Upper lobe of left lung (tissue), 4 donors: Measurements from ENCODE around the gene PCSK6.

ENCODE experiments used
- CTCF ChIP-seq, 6 experiments: fragments of 450-650 bp in 4 of 6; fragments of 200-600 bp in 2 of 6; sonication (generic) in 2 of 6; IDR thresholded peaks; one replicate each; pipeline ENCODE4 v1.5.1; 2016 to 2019; ENCODE audit warnings: antibody characterized with exemption in 6 of 6
- EP300 ChIP-seq, 4 donors: sonication (generic); formaldehyde crosslinking; IDR thresholded peaks; one replicate each; pipeline ENCODE4 v1.5.1; 2017; ENCODE audit warnings: antibody characterized with exemption in 4 of 4, control low read depth in 2 of 4
- POLR2A ChIP-seq, 4 donors: fragments of 450-650 bp; IDR thresholded peaks; one replicate each; pipeline ENCODE4 v1.5.1; 2016 to 2017; ENCODE audit warnings: antibody characterized with exemption in 4 of 4, mild to moderate bottlenecking in 2 of 4
- POLR2AphosphoS5 ChIP-seq, 2 donors: sonication (generic); formaldehyde crosslinking; IDR thresholded peaks; one replicate each; pipeline ENCODE4 v1.5.1; 2017; ENCODE audit warnings: antibody characterized with exemption in 2 of 2

GRCh38 chr15:101431748-101432147 is 57.8 kb downstream of the PCSK6 start:
- no peak for TF ChIP-seq POLR2A (IDR thresholded peaks at IDR 0.05)
- TF ChIP-seq CTCF (IDR thresholded peaks at IDR 0.05) = no peak
- TF ChIP-seq EP300 (IDR thresholded peaks at IDR 0.05) = no peak
- no peak for TF ChIP-seq POLR2AphosphoS5 (IDR thresholded peaks at IDR 0.05)
